CD4-positive, alpha-beta T cell (primary cell): ENCODE measurements around the gene ANKRD28. TPM values are rescaled to one million over a fixed set of nuclear protein-coding genes. Genes with fewer than 3 reads are reported as not detected.

Experiments used
- ATAC-seq: fragments of 200-7000 bp; cut with Tn5 transposase; one replicate; pipeline ENCODE4 v1.10.0; 2022; ENCODE audit warnings: mild to moderate bottlenecking; ENCODE audit not compliant: poor library complexity
- CTCF ChIA-PET: fragments of 350-600 bp; sonication (Branson Sonifier 250); formaldehyde crosslinking; loops from one replicate; lab custom pipeline; 2021; ENCODE audit warnings: antibody characterized with exemption, inconsistent platforms; lab: Charles Lee
- POLR2A ChIA-PET: fragments of 350-600 bp; sonication (Branson Sonifier 250); formaldehyde crosslinking; loops from one replicate; lab custom pipeline; 2021; ENCODE audit warnings: antibody characterized with exemption, inconsistent platforms; lab: Charles Lee
- DNase-seq, 14 experiments: peaks; one replicate each; pipeline ENCODE4 v3.0.0-alpha.2; 2013 to 2020; ENCODE audit warnings: mixed read lengths in 2 of 14
- H3K27ac ChIP-seq, 2 donors: one replicate each; pipeline versions ENCODE4 v1.5.1 to v1.7.0; 2013; ENCODE audit warnings: low read length in 2 of 2, low read depth in 1 of 2, mild to moderate bottlenecking in 1 of 2
- H3K27me3 ChIP-seq, 2 experiments: 1 replicate in 1 of 2; 2 replicates in 1 of 2; pipeline versions ENCODE4 v1.6.1 to v1.7.0; 2013; ENCODE audit warnings: low read length in 2 of 2, control low read depth in 1 of 2, mild to moderate bottlenecking in 1 of 2, moderate library complexity in 1 of 2; ENCODE audit not compliant: insufficient read depth in 2 of 2, control insufficient read depth in 1 of 2
- H3K36me3 ChIP-seq: one replicate; pipeline ENCODE4 v1.6.1; 2013; ENCODE audit warnings: low read length, control low read depth; ENCODE audit not compliant: insufficient read depth
- H3K4me1 ChIP-seq: one replicate; pipeline ENCODE4 v1.6.1; 2013; ENCODE audit warnings: low read length, control low read depth; ENCODE audit not compliant: insufficient read depth
- H3K4me3 ChIP-seq: one replicate; pipeline ENCODE4 v1.5.1; 2013; ENCODE audit warnings: mild to moderate bottlenecking, low read length, moderate library complexity
- H3K9me3 ChIP-seq, 2 experiments: 1 replicate in 1 of 2; 2 replicates in 1 of 2; pipeline versions ENCODE4 v1.6.1 to v1.7.0; 2013; ENCODE audit warnings: low read length in 2 of 2, mild to moderate bottlenecking in 2 of 2, control low read depth in 1 of 2, moderate library complexity in 1 of 2; ENCODE audit not compliant: control insufficient read depth in 1 of 2, insufficient read depth in 1 of 2
- H3K27ac Mint-ChIP-seq: one replicate; pipeline ENCODE4 v1.8.0; 2020; ENCODE audit warnings: mixed read lengths
- H3K27me3 Mint-ChIP-seq: one replicate; pipeline ENCODE4 v1.8.0; 2021; ENCODE audit warnings: mixed read lengths
- H3K36me3 Mint-ChIP-seq: one replicate; pipeline ENCODE4 v1.8.0; 2021; ENCODE audit warnings: low read depth, mixed read lengths
- H3K4me1 Mint-ChIP-seq: one replicate; pipeline ENCODE4 v1.8.0; 2021; ENCODE audit warnings: low read depth, mixed read lengths
- H3K4me3 Mint-ChIP-seq: one replicate; pipeline ENCODE4 v1.8.0; 2020; ENCODE audit warnings: mild to moderate bottlenecking, mixed read lengths
- H3K9me3 Mint-ChIP-seq: one replicate; pipeline ENCODE4 v1.8.0; 2020; ENCODE audit warnings: mixed read lengths
- CTCF ChIP-seq: fragments of 200-600 bp; IDR thresholded peaks from one replicate; pipeline ENCODE4 v1.8.0; 2022; ENCODE audit warnings: antibody characterized with exemption, mild to moderate bottlenecking
- intact Hi-C, 2 experiments: fragments of 100-400 bp; cut with DNase I in 1 of 2; cut with micrococcal nuclease in 1 of 2; formaldehyde crosslinking; loops; one replicate each; pipeline versions ENCODE4 v1.15.1 to v1.9.0; 2023 to 2025; cut with DNase I, micrococcal nuclease
- total RNA-seq, 174 experiments: library from RNA in 2 of 174; stranded (reverse) in 2 of 174; gene quantifications; one replicate each; pipeline ENCODE4 v1.2.3 and lab custom pipeline; 2021 to 2026

ANKRD28 gene
- total RNA-seq, 2 experiments from 2014 or later: 36.6 to 43.1 TPM

- no peaks in the 10 kb centered on the region for H3K27me3 ChIP-seq
- H3K4me3 Mint-ChIP-seq: no peak overlapping the region
- ATAC-seq: no peak
- ChIA-PET POLR2A (interaction anchor here (1.5 kb wide), 1 partner anchor 10 kb away, joined by 3 read pairs; no protein-coding TSS in a partner anchor), CTCF (no interaction called here)
- H3K9me3 Mint-ChIP-seq: no peaks in the 10 kb centered on the region
- peaks cover 19% of the 10 kb centered on the region for H3K36me3 Mint-ChIP-seq
- H3K4me3 ChIP-seq: no peak overlapping the region
- H3K27ac Mint-ChIP-seq: no peak overlapping the region
- no peak for TF ChIP-seq CTCF
- DNase-seq: no peak
- H3K4me1 ChIP-seq: peaks cover 16% of the 10 kb centered on the region
- no peaks in the 10 kb centered on the region for H3K9me3 ChIP-seq
- H3K4me1 Mint-ChIP-seq: peaks cover 29% of the 10 kb centered on the region
- no peaks in the 10 kb centered on the region for H3K27me3 Mint-ChIP-seq
- no peaks in the 10 kb centered on the region for H3K36me3 ChIP-seq
- H3K27ac ChIP-seq: no peak overlapping the region
- intact Hi-C loops: loop anchor here in 1 of 2 experiments (5.0 kb wide), 1 partner anchor 1390 kb away; no protein-coding TSS in a partner anchor
Measured at GRCh38 chr3:15637131-15637951, 160.4 kb downstream of the ANKRD28 start.

- ATAC-seq (peak; percentile 57), DNase-seq (peak in 4 of 14 experiments; percentile 31 to 51 (median 49))
- no peak for TF ChIP-seq CTCF
- Mint-ChIP-seq H3K4me1 (peaks cover 29% of the 10 kb centered on the region), H3K9me3 (no peaks in the 10 kb centered on the region), H3K27ac (no peak overlapping the region), H3K27me3 (no peaks in the 10 kb centered on the region), H3K4me3 (peak overlapping the region; percentile 5), H3K36me3 (peaks cover 8% of the 10 kb centered on the region)
- Histone ChIP-seq H3K36me3 (no peaks in the 10 kb centered on the region), H3K27me3 (no peaks in the 10 kb centered on the region), H3K4me1 (peaks cover 16% of the 10 kb centered on the region), H3K4me3 (no peak overlapping the region), H3K9me3 (no peaks in the 10 kb centered on the region), H3K27ac (peak overlapping the region in 1 of 2 donors; percentile 5)
- intact Hi-C loops: loop anchor here in 1 of 2 experiments (5.0 kb wide), 1 partner anchor 1391 kb away; no protein-coding TSS in a partner anchor
- CTCF ChIA-PET: no interaction called here
- POLR2A ChIA-PET: interaction anchor here (1.5 to 1.6 kb wide), 2 partner anchors 10 to 11 kb away, joined by 3 read pairs; no protein-coding TSS in a partner anchor
Measured at GRCh38 chr3:15636028-15636709, 161.6 kb downstream of the ANKRD28 start.

GRCh38 chr3:15635121-15635661 lies 162.6 kb downstream of the ANKRD28 start:
- Mint-ChIP-seq H3K36me3 (peaks cover 10% of the 10 kb centered on the region), H3K4me1 (peaks cover 39% of the 10 kb centered on the region), H3K27me3 (no peaks in the 10 kb centered on the region), H3K9me3 (no peaks in the 10 kb centered on the region), H3K4me3 (no peak overlapping the region), H3K27ac (no peak overlapping the region)
- H3K27ac ChIP-seq: no peak overlapping the region
- H3K27me3 ChIP-seq: no peaks in the 10 kb centered on the region
- TF ChIP-seq CTCF: no peak
- no peak for ATAC-seq
- ChIA-PET CTCF (no interaction called here), POLR2A (interaction anchor here (1.6 kb wide), 1 partner anchor 11 kb away, joined by 3 read pairs; no protein-coding TSS in a partner anchor)
- no peaks in the 10 kb centered on the region for H3K36me3 ChIP-seq
- intact Hi-C loops: loop anchor here in 1 of 2 experiments (5.0 kb wide), 1 partner anchor 1392 kb away; no protein-coding TSS in a partner anchor
- H3K4me3 ChIP-seq: no peak overlapping the region
- no peak for DNase-seq
- peaks cover 19% of the 10 kb centered on the region for H3K4me1 ChIP-seq
- no peaks in the 10 kb centered on the region for H3K9me3 ChIP-seq
